ENCODE measurements around the gene ROPN1. TPM values are rescaled to one million over a fixed set of nuclear protein-coding genes. Genes with fewer than 3 reads are reported as not detected.

The ROPN1 gene
- total RNA-seq, 1 donor = not detected

- Histone ChIP-seq H3K4me3 (ENCODE audit: insufficient read depth, low read length) (peak within 1 kb of the TSS; percentile 91), H4K20me1 (ENCODE audit: insufficient read depth, low read length) (no peaks in the 10 kb centered on the region), H3K27ac (ENCODE audit: low read depth, low read length) (peak within 1 kb of the TSS; percentile 82), H3K79me2 (ENCODE audit: insufficient read depth, low read length) (peaks cover 37% of the 10 kb centered on the region), H3K4me2 (ENCODE audit: insufficient read depth, low read length) (peak within 1 kb of the TSS; percentile 79), H3K36me3 (ENCODE audit: insufficient read depth, low read length) (peaks cover 5% of the 10 kb centered on the region), H3K4me1 (ENCODE audit: insufficient read depth, low read length) (peaks cover 24% of the 10 kb centered on the region), H2AFZ (ENCODE audit: low read length) (peak within 1 kb of the TSS; percentile 99), H3K27me3 (ENCODE audit: insufficient read depth, low read length) (peaks cover 3% of the 10 kb centered on the region), H3K9me3 (ENCODE audit: low read depth, low read length) (no peaks in the 10 kb centered on the region)
- no peak for TF ChIP-seq CTCF (IDR thresholded peaks at IDR 0.05; ENCODE audit: extremely low read depth, low read depth, low read length)
- DNase-seq (ENCODE audit: insufficient read length, low spot score, missing footprints) = peak; percentile 94
These were observed 31.0 kb downstream of the ROPN1 start, which contains the start of gene CCDC14 for GRCh38 chr3:123960781-123961507. TSS of gene CCDC14 (minus strand) at chr3:123961229. CDS start at chr3:123961173, 56 bp downstream.

GRCh38 chr3:123953735-123954134 is 38.2 kb downstream of the ROPN1 start:
- H3K9me3 ChIP-seq (ENCODE audit: low read depth, low read length) = no peaks in the 10 kb centered on the region
- no peak overlapping the region for H3K4me2 ChIP-seq (ENCODE audit: insufficient read depth, low read length)
- peaks cover 30% of the 10 kb centered on the region for H3K36me3 ChIP-seq (ENCODE audit: insufficient read depth, low read length)
- no peak for DNase-seq (ENCODE audit: insufficient read length, low spot score, missing footprints)
- no peak for TF ChIP-seq CTCF (IDR thresholded peaks at IDR 0.05; ENCODE audit: extremely low read depth, low read depth, low read length)
- no peak overlapping the region for H3K4me3 ChIP-seq (ENCODE audit: insufficient read depth, low read length)
- peaks cover 28% of the 10 kb centered on the region for H3K4me1 ChIP-seq (ENCODE audit: insufficient read depth, low read length)
- H3K27ac ChIP-seq (ENCODE audit: low read depth, low read length) = no peak overlapping the region
- H3K79me2 ChIP-seq (ENCODE audit: insufficient read depth, low read length) = peaks cover 21% of the 10 kb centered on the region
- no peak overlapping the region for H2AFZ ChIP-seq (ENCODE audit: low read length)
- H4K20me1 ChIP-seq (ENCODE audit: insufficient read depth, low read length) = no peaks in the 10 kb centered on the region
- H3K27me3 ChIP-seq (ENCODE audit: insufficient read depth, low read length) = no peaks in the 10 kb centered on the region

GRCh38 chr3:123952844-123953520 is 38.9 kb downstream of the ROPN1 start:
- H3K79me2 ChIP-seq (ENCODE audit: insufficient read depth, low read length) = peaks cover 16% of the 10 kb centered on the region
- no peak overlapping the region for H3K27ac ChIP-seq (ENCODE audit: low read depth, low read length)
- H2AFZ ChIP-seq (ENCODE audit: low read length) = no peak overlapping the region
- no peak for DNase-seq (ENCODE audit: insufficient read length, low spot score, missing footprints)
- peaks cover 23% of the 10 kb centered on the region for H3K4me1 ChIP-seq (ENCODE audit: insufficient read depth, low read length)
- H3K27me3 ChIP-seq (ENCODE audit: insufficient read depth, low read length) = no peaks in the 10 kb centered on the region
- no peaks in the 10 kb centered on the region for H4K20me1 ChIP-seq (ENCODE audit: insufficient read depth, low read length)
- no peak overlapping the region for H3K4me3 ChIP-seq (ENCODE audit: insufficient read depth, low read length)
- H3K9me3 ChIP-seq (ENCODE audit: low read depth, low read length) = no peaks in the 10 kb centered on the region
- TF ChIP-seq CTCF (IDR thresholded peaks at IDR 0.05; ENCODE audit: extremely low read depth, low read depth, low read length) = no peak
- H3K36me3 ChIP-seq (ENCODE audit: insufficient read depth, low read length) = peaks cover 36% of the 10 kb centered on the region
- H3K4me2 ChIP-seq (ENCODE audit: insufficient read depth, low read length) = no peak overlapping the region
